HepG2 (cell line): ENCODE measurements around the gene RIF1. TPM values are rescaled to one million over a fixed set of nuclear protein-coding genes. Genes with fewer than 3 reads are reported as not detected.
A peak's percentile ranks its signal among the peaks of the same experiment; 100 is the strongest.

Experiments
- CBX1 ChIP-seq: IDR thresholded peaks from one replicate; pipeline ENCODE4 v1.6.1; 2016; ENCODE audit warnings: antibody characterized with exemption, low read depth
- HNF1A ChIP-seq, 2 experiments: sonication (generic) in 1 of 2; formaldehyde crosslinking in 1 of 2; IDR thresholded peaks; 2 replicates each; pipeline versions ENCODE4 v1.4.0 to v1.6.1; 2016 to 2020; ENCODE audit warnings: borderline replicate concordance in 1 of 2, low read depth in 1 of 2, mild to moderate bottlenecking in 1 of 2, missing genetic modification reagents in 1 of 2
- KIAA2018 ChIP-seq: sonication (generic); formaldehyde crosslinking; IDR thresholded peaks from 2 replicates; pipeline ENCODE4 v1.5.0; 2020; ENCODE audit warnings: mild to moderate bottlenecking, missing genetic modification reagents, borderline replicate concordance
- KLF12 ChIP-seq: sonication (generic); formaldehyde crosslinking; IDR thresholded peaks from 2 replicates; pipeline ENCODE4 v1.4.0; 2020; ENCODE audit warnings: missing genetic modification reagents, borderline replicate concordance
- MAZ ChIP-seq, 2 experiments: sonication (generic) in 1 of 2; formaldehyde crosslinking in 1 of 2; IDR thresholded peaks; 2 replicates each; pipeline versions ENCODE4 v1.5.0 to v1.6.1; 2012 to 2020; ENCODE audit warnings: low read depth in 2 of 2, mild to moderate bottlenecking in 2 of 2, borderline replicate concordance in 1 of 2, improper control_type of control experiment in 1 of 2, low read length in 1 of 2, missing genetic modification reagents in 1 of 2, moderate library complexity in 1 of 2
- MED8 ChIP-seq: sonication (generic); formaldehyde crosslinking; IDR thresholded peaks from 2 replicates; pipeline ENCODE4 v1.8.1; 2023; ENCODE audit warnings: mild to moderate bottlenecking, missing genetic modification reagents; ENCODE audit not compliant: insufficient replicate concordance
- ZBTB33 ChIP-seq: sonication (generic); formaldehyde crosslinking; IDR thresholded peaks from 2 replicates; pipeline ENCODE4 v1.4.0; 2020; ENCODE audit warnings: missing genetic modification reagents
- ZNF639 ChIP-seq: conservative IDR thresholded peaks from 2 replicates; pipeline ENCODE4 v1.6.1; 2018; ENCODE audit warnings: missing genetic modification reagents
- ZSCAN30 ChIP-seq: sonication (generic); formaldehyde crosslinking; IDR thresholded peaks from 2 replicates; pipeline ENCODE4 v1.5.0; 2020; ENCODE audit warnings: mild to moderate bottlenecking, missing genetic modification reagents
- polyA plus RNA-seq, 8 experiments: library from polyadenylated mRNA; depleted of rRNA in 3 of 8; stranded (reverse) in 7 of 8; unstranded in 1 of 8; fragments of >200 nt; fragmentation: Illumina TruSeq in 4 of 8; extraction: Trizol in 4 of 8; gene quantifications; 2 replicates each; pipeline versions ENCODE4 v1.2.1 to v1.2.3, GENCODE V29; 2011 to 2016; ENCODE audit warnings: low read depth in 4 of 8, missing spikeins in 1 of 8, mixed read lengths in 1 of 8; ENCODE audit not compliant: insufficient read depth in 1 of 8
- total RNA-seq, 5 experiments: library from RNA; depleted of rRNA; stranded (reverse); fragments of >200 nt; fragmentation: Illumina TruSeq; extraction: Trizol; gene quantifications; 2 replicates each; pipeline ENCODE4 v1.2.3, GENCODE V29; 2016; ENCODE audit warnings: low read depth in 1 of 5

The RIF1 gene
- total and polyA plus RNA-seq, 2 of the 13 experiments (the other 11 are each of a cell fraction or from before 2014, with no cell fraction given) = 12.1 to 73.6 TPM

- TF ChIP-seq MAZ (IDR thresholded peaks at IDR 0.05; ENCODE audit: borderline replicate concordance, low read depth, low read length) (peak; percentile 62; the same call in 1 of the 2 replicates), MAZ (CRISPR knock-in tag; IDR thresholded peaks at IDR 0.05; ENCODE audit: low read depth) (peak; percentile 94), ZSCAN30 (CRISPR knock-in tag) (0 out of 2 replicates have a peak, but pooled peaks have one; percentile 81), KLF12 (CRISPR knock-in tag) (peak; percentile 94), MED8 (CRISPR knock-in tag) (peak; percentile 80), CBX1 (peak; percentile 83), ZBTB33 (CRISPR knock-in tag) (no peak), ZNF639 (peak; percentile 61; the same call in 1 of the 2 replicates), HNF1A (IDR thresholded peaks at IDR 0.05; ENCODE audit: low read depth) (0 out of 2 replicates have a peak, but pooled peaks have one; percentile 31), HNF1A (CRISPR knock-in tag; IDR thresholded peaks at IDR 0.05; ENCODE audit: borderline replicate concordance) (peak; percentile 66; the same call in 1 of the 2 replicates), KIAA2018 (CRISPR knock-in tag) (0 out of 2 replicates have a peak, but pooled peaks have one; percentile 26)
Observed at GRCh38 chr2:151409601-151410484, at the start of gene RIF1 (continued).
